HepG2 (cell line): ENCODE results near the gene RPA1. TPM values are rescaled to one million over a fixed set of nuclear protein-coding genes. Genes with fewer than 3 reads are reported as not detected.

ENCODE experiments used
- EED ChIP-seq: sonication (generic); formaldehyde crosslinking; IDR thresholded peaks from 2 replicates; pipeline ENCODE4 v1.5.0; 2020; ENCODE audit warnings: mild to moderate bottlenecking, missing genetic modification reagents
- KDM5B ChIP-seq: sonication (generic); formaldehyde crosslinking; IDR thresholded peaks from 2 replicates; pipeline ENCODE4 v1.4.0; 2020; ENCODE audit warnings: missing genetic modification reagents, mild to moderate bottlenecking, borderline replicate concordance
- KDM6A ChIP-seq: IDR thresholded peaks from 2 replicates; pipeline ENCODE4 v1.6.1; 2016; ENCODE audit warnings: low read depth
- KLF6 ChIP-seq: IDR thresholded peaks from 2 replicates; pipeline ENCODE4 v1.8.0; 2016; ENCODE audit warnings: missing biosample characterization, missing genetic modification reagents
- MAFG ChIP-seq: sonication (generic); formaldehyde crosslinking; IDR thresholded peaks from 2 replicates; pipeline ENCODE4 v1.5.1; 2020; ENCODE audit warnings: mild to moderate bottlenecking, missing genetic modification reagents
- RBM39 ChIP-seq: fragments of 200-400 bp; formaldehyde crosslinking; IDR thresholded peaks from one replicate; pipeline ENCODE4 v1.6.1; 2018; ENCODE audit warnings: antibody characterized with exemption, mild to moderate bottlenecking, low read depth, low read length; ENCODE audit not compliant: poor library complexity, severe bottlenecking
- ZBTB49 ChIP-seq: sonication (generic); formaldehyde crosslinking; IDR thresholded peaks from 2 replicates; pipeline ENCODE4 v1.4.0; 2020; ENCODE audit warnings: missing genetic modification reagents, borderline replicate concordance
- ZFAT ChIP-seq: sonication (generic); formaldehyde crosslinking; conservative IDR thresholded peaks from 2 replicates; pipeline ENCODE4 v1.8.1; 2023; ENCODE audit warnings: missing genetic modification reagents, inconsistent platforms
- ZFP90 ChIP-seq: sonication (generic); formaldehyde crosslinking; IDR thresholded peaks from 2 replicates; pipeline ENCODE4 v1.8.0; 2022; ENCODE audit warnings: missing genetic modification reagents, mild to moderate bottlenecking, inconsistent platforms, borderline replicate concordance
- ZNF136 ChIP-seq: sonication (generic); formaldehyde crosslinking; IDR thresholded peaks from 2 replicates; pipeline ENCODE4 v1.8.1; 2022; ENCODE audit warnings: low read depth, mild to moderate bottlenecking, moderate library complexity, missing genetic modification reagents
- ZNF326 ChIP-seq: sonication (generic); formaldehyde crosslinking; IDR thresholded peaks from 2 replicates; pipeline ENCODE4 v1.4.0; 2020; ENCODE audit warnings: missing genetic modification reagents, borderline replicate concordance
- ZNF468 ChIP-seq: sonication (generic); formaldehyde crosslinking; IDR thresholded peaks from 2 replicates; pipeline ENCODE4 v1.8.0; 2022; ENCODE audit warnings: mild to moderate bottlenecking, moderate library complexity, missing genetic modification reagents
- ZNF737 ChIP-seq: sonication (generic); formaldehyde crosslinking; IDR thresholded peaks from 2 replicates; pipeline ENCODE4 v1.5.0; 2020; ENCODE audit warnings: missing genetic modification reagents, mild to moderate bottlenecking, borderline replicate concordance
- ZSCAN22 ChIP-seq: sonication (generic); formaldehyde crosslinking; IDR thresholded peaks from 2 replicates; pipeline ENCODE4 v1.4.0; 2020; ENCODE audit warnings: mild to moderate bottlenecking, missing genetic modification reagents
- polyA plus RNA-seq, 8 experiments: library from polyadenylated mRNA; depleted of rRNA in 3 of 8; stranded (reverse) in 7 of 8; unstranded in 1 of 8; fragments of >200 nt; fragmentation: Illumina TruSeq in 4 of 8; extraction: Trizol in 4 of 8; gene quantifications; 2 replicates each; pipeline versions ENCODE4 v1.2.1 to v1.2.3, GENCODE V29; 2011 to 2016; ENCODE audit warnings: low read depth in 4 of 8, missing spikeins in 1 of 8, mixed read lengths in 1 of 8; ENCODE audit not compliant: insufficient read depth in 1 of 8
- total RNA-seq, 5 experiments: library from RNA; depleted of rRNA; stranded (reverse); fragments of >200 nt; fragmentation: Illumina TruSeq; extraction: Trizol; gene quantifications; 2 replicates each; pipeline ENCODE4 v1.2.3, GENCODE V29; 2016; ENCODE audit warnings: low read depth in 1 of 5
- TF ChIP-seq, protein P1 (sequence below): fragments of 450-650 bp; IDR thresholded peaks from 2 replicates; pipeline ENCODE4 v1.6.1; 2016
- TF ChIP-seq, protein P2 (sequence below), 2 experiments: IDR thresholded peaks; 2 replicates each; pipeline ENCODE4 v1.6.1; 2011 to 2012; ENCODE audit warnings: low read length in 2 of 2, borderline replicate concordance in 1 of 2, low read depth in 1 of 2, mild to moderate bottlenecking in 1 of 2, moderate library complexity in 1 of 2
- TF ChIP-seq, protein P3 (sequence below): sonication (generic); formaldehyde crosslinking; IDR thresholded peaks from 2 replicates; pipeline ENCODE4 v1.4.0; 2020; ENCODE audit warnings: mild to moderate bottlenecking, missing genetic modification reagents
- TF ChIP-seq, protein P4 (sequence below): IDR thresholded peaks from 2 replicates; pipeline ENCODE4 v1.6.1; 2016; ENCODE audit warnings: mild to moderate bottlenecking

RPA1 gene
- total and polyA plus RNA-seq, 2 of the 13 experiments (the other 11 are each of a cell fraction or from before 2014, with no cell fraction given) = 13.9 to 37.6 TPM

- no peak for TF ChIP-seq ZBTB49 (CRISPR knock-in tag)
- 0 out of 2 replicates have a peak, but pooled peaks have one; percentile 3 for TF ChIP-seq EED (CRISPR knock-in tag)
- TF ChIP-seq ZFP90 (CRISPR knock-in tag) = peak; percentile 61; the same call in 1 of the 2 replicates
- TF ChIP-seq, protein P1, sequence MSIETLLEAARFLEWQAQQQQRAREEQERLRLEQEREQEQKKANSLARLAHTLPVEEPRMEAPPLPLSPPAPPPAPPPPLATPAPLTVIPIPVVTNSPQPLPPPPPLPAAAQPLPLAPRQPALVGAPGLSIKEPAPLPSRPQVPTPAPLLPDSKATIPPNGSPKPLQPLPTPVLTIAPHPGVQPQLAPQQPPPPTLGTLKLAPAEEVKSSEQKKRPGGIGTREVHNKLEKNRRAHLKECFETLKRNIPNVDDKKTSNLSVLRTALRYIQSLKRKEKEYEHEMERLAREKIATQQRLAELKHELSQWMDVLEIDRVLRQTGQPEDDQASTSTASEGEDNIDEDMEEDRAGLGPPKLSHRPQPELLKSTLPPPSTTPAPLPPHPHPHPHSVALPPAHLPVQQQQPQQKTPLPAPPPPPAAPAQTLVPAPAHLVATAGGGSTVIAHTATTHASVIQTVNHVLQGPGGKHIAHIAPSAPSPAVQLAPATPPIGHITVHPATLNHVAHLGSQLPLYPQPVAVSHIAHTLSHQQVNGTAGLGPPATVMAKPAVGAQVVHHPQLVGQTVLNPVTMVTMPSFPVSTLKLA = 0 out of 2 replicates have a peak, but pooled peaks have one; percentile 46
- no peak for TF ChIP-seq KLF6
- TF ChIP-seq, protein P2, sequence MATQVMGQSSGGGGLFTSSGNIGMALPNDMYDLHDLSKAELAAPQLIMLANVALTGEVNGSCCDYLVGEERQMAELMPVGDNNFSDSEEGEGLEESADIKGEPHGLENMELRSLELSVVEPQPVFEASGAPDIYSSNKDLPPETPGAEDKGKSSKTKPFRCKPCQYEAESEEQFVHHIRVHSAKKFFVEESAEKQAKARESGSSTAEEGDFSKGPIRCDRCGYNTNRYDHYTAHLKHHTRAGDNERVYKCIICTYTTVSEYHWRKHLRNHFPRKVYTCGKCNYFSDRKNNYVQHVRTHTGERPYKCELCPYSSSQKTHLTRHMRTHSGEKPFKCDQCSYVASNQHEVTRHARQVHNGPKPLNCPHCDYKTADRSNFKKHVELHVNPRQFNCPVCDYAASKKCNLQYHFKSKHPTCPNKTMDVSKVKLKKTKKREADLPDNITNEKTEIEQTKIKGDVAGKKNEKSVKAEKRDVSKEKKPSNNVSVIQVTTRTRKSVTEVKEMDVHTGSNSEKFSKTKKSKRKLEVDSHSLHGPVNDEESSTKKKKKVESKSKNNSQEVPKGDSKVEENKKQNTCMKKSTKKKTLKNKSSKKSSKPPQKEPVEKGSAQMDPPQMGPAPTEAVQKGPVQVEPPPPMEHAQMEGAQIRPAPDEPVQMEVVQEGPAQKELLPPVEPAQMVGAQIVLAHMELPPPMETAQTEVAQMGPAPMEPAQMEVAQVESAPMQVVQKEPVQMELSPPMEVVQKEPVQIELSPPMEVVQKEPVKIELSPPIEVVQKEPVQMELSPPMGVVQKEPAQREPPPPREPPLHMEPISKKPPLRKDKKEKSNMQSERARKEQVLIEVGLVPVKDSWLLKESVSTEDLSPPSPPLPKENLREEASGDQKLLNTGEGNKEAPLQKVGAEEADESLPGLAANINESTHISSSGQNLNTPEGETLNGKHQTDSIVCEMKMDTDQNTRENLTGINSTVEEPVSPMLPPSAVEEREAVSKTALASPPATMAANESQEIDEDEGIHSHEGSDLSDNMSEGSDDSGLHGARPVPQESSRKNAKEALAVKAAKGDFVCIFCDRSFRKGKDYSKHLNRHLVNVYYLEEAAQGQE (IDR thresholded peaks at IDR 0.05; ENCODE audit: borderline replicate concordance in 1 of 2, low read depth in 1 of 2, low read length in 2 of 2) = peak in 1 of 2 experiments; percentile 50; a peak in 1 of 4 replicates
- TF ChIP-seq ZNF326 (CRISPR knock-in tag) = no peak
- TF ChIP-seq, protein P3, sequence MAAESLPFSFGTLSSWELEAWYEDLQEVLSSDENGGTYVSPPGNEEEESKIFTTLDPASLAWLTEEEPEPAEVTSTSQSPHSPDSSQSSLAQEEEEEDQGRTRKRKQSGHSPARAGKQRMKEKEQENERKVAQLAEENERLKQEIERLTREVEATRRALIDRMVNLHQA (CRISPR knock-in tag) = no peak
- TF ChIP-seq ZNF136 (CRISPR knock-in tag) = no peak
- TF ChIP-seq KDM5B (CRISPR knock-in tag) = peak; percentile 67; the same call in 1 of the 2 replicates
- no peak for TF ChIP-seq ZNF468 (CRISPR knock-in tag)
- no peak for TF ChIP-seq ZSCAN22 (CRISPR knock-in tag)
- peak; percentile 94 for TF ChIP-seq KDM6A (CRISPR knock-in tag)
- no peak for TF ChIP-seq ZFAT
- TF ChIP-seq RBM39 = no peak
- no peak for TF ChIP-seq ZNF737 (CRISPR knock-in tag)
- TF ChIP-seq, protein P4, sequence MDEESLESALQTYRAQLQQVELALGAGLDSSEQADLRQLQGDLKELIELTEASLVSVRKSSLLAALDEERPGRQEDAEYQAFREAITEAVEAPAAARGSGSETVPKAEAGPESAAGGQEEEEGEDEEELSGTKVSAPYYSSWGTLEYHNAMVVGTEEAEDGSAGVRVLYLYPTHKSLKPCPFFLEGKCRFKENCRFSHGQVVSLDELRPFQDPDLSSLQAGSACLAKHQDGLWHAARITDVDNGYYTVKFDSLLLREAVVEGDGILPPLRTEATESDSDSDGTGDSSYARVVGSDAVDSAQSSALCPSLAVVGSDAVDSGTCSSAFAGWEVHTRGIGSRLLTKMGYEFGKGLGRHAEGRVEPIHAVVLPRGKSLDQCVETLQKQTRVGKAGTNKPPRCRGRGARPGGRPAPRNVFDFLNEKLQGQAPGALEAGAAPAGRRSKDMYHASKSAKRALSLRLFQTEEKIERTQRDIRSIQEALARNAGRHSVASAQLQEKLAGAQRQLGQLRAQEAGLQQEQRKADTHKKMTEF (CRISPR knock-in tag) = peak; percentile 77
- TF ChIP-seq MAFG (CRISPR knock-in tag) = no peak
Observed at GRCh38 chr17:1810450-1811103, 19.2 kb upstream of the RPA1 start (continued).
